GM23338 (cell line): ENCODE results near the gene SIGMAR1. TPM values are rescaled to one million over a fixed set of nuclear protein-coding genes. Genes with fewer than 3 reads are reported as not detected.

Source experiments
- ATAC-seq: fragments of 200-7000 bp; cut with Tn5 transposase; 3 replicates; pipeline ENCODE4 v1.9.1; 2020
- DNase-seq: peaks from one replicate; pipeline ENCODE4 v3.0.0-alpha.2; 2015; ENCODE audit warnings: low spot score
- H2AFZ ChIP-seq: fragments of 200-600 bp; sonication (generic); 2 replicates; pipeline ENCODE4 v1.8.0; 2016; ENCODE audit warnings: antibody characterized with exemption, mild to moderate bottlenecking, moderate library complexity
- H3F3A ChIP-seq: fragments of 200-600 bp; sonication (generic); replicated peaks from 2 replicates; pipeline ENCODE4 v1.8.0; 2017; ENCODE audit warnings: antibody characterized with exemption, mixed run types, low read depth
- H3K27ac ChIP-seq: fragments of 200-600 bp; sonication (generic); 2 replicates; pipeline ENCODE4 v1.6.1; 2016; ENCODE audit warnings: low read depth
- H3K27me3 ChIP-seq: fragments of 200-600 bp; sonication (generic); 2 replicates; pipeline ENCODE4 v1.8.0; 2016; ENCODE audit warnings: mild to moderate bottlenecking, mixed run types, moderate library complexity; ENCODE audit not compliant: insufficient read depth
- H3K36me3 ChIP-seq: fragments of 200-600 bp; sonication (generic); 2 replicates; pipeline ENCODE4 v1.8.0; 2016; ENCODE audit warnings: mild to moderate bottlenecking; ENCODE audit not compliant: insufficient read depth
- H3K4me1 ChIP-seq: fragments of 200-600 bp; sonication (generic); 2 replicates; pipeline ENCODE4 v1.8.0; 2016; ENCODE audit warnings: mild to moderate bottlenecking, moderate library complexity; ENCODE audit not compliant: insufficient read depth
- H3K4me2 ChIP-seq: fragments of 200-600 bp; sonication (generic); 2 replicates; pipeline ENCODE4 v1.7.1; 2017; ENCODE audit warnings: mixed run types
- H3K4me3 ChIP-seq: fragments of 200-600 bp; sonication (generic); 2 replicates; pipeline ENCODE4 v1.6.1; 2016; ENCODE audit warnings: mixed run types
- H3K79me2 ChIP-seq: fragments of 200-600 bp; sonication (generic); replicated peaks from 2 replicates; pipeline ENCODE4 v1.8.0; 2017; ENCODE audit warnings: mild to moderate bottlenecking; ENCODE audit not compliant: insufficient read depth
- H3K9me2 ChIP-seq: fragments of 200-600 bp; sonication (generic); 2 replicates; pipeline ENCODE4 v1.8.0; 2017; ENCODE audit not compliant: insufficient read depth
- H4K20me1 ChIP-seq: fragments of 200-600 bp; sonication (generic); replicated peaks from 2 replicates; pipeline ENCODE4 v1.8.0; 2017; ENCODE audit warnings: mild to moderate bottlenecking; ENCODE audit not compliant: insufficient read depth
- H3K27ac Mint-ChIP-seq: 2 replicates; pipeline ENCODE4 v1.8.0; 2020; ENCODE audit warnings: inconsistent platforms, mild to moderate bottlenecking, moderate library complexity, mixed read lengths
- H3K27me3 Mint-ChIP-seq: 3 replicates; pipeline ENCODE4 v1.8.0; 2022; ENCODE audit warnings: low read depth, mild to moderate bottlenecking, moderate library complexity, mixed read lengths, inconsistent platforms; ENCODE audit not compliant: insufficient read depth, poor library complexity
- H3K36me3 Mint-ChIP-seq: 3 replicates; pipeline ENCODE4 v1.8.0; 2021; ENCODE audit warnings: low read depth, mild to moderate bottlenecking, inconsistent platforms, moderate library complexity, mixed read lengths
- H3K4me1 Mint-ChIP-seq: 3 replicates; pipeline ENCODE4 v1.8.0; 2020; ENCODE audit warnings: mild to moderate bottlenecking, inconsistent platforms, mixed read lengths
- H3K4me3 Mint-ChIP-seq: 3 replicates; pipeline ENCODE4 v1.8.0; 2021; ENCODE audit warnings: moderate library complexity, mild to moderate bottlenecking, inconsistent platforms, mixed read lengths
- H3K9me3 Mint-ChIP-seq: 3 replicates; pipeline ENCODE4 v1.8.0; 2020; ENCODE audit warnings: moderate library complexity, mild to moderate bottlenecking, inconsistent platforms, mixed read lengths
- CREB1 ChIP-seq: fragments of 250-450 bp; sonication (Bioruptor Pico); IDR thresholded peaks from 2 replicates; pipeline ENCODE4 v1.5.0; 2020; ENCODE audit warnings: low read depth, mild to moderate bottlenecking, moderate library complexity
- EZH2 ChIP-seq: fragments of 200-600 bp; sonication (generic); IDR thresholded peaks from one replicate; pipeline ENCODE4 v1.8.0; 2017; ENCODE audit warnings: antibody characterized with exemption, mild to moderate bottlenecking, low read depth; ENCODE audit not compliant: unreplicated experiment
- EZH2phosphoT487 ChIP-seq: fragments of 200-600 bp; sonication (generic); IDR thresholded peaks from one replicate; pipeline ENCODE4 v1.8.1; 2018; ENCODE audit warnings: antibody characterized with exemption; ENCODE audit not compliant: unreplicated experiment
- POLR2AphosphoS5 ChIP-seq: IDR thresholded peaks from 2 replicates; pipeline ENCODE4 v1.6.1; 2016; ENCODE audit warnings: antibody characterized with exemption, low read depth
- REST ChIP-seq: IDR thresholded peaks from one replicate; pipeline ENCODE4 v1.6.1; 2018; ENCODE audit warnings: antibody characterized with exemption; ENCODE audit not compliant: unreplicated experiment
- ZNF331 ChIP-seq: fragments of 250-450 bp; sonication (Bioruptor Pico); IDR thresholded peaks from 2 replicates; pipeline ENCODE4 v1.5.0; 2020; ENCODE audit warnings: low read depth, mild to moderate bottlenecking, moderate library complexity
- polyA plus RNA-seq: library from polyadenylated mRNA; unstranded; fragments of >200 nt; fragmentation: Nextera tagmentation; extraction: Ambion mirVana; gene quantifications from 2 replicates; pipeline ENCODE4 v1.2.1, GENCODE V29; 2016
- total RNA-seq: library from RNA; depleted of rRNA; stranded (reverse); fragments of >200 nt; shearing (Covaris generic); gene quantifications from 2 replicates; pipeline ENCODE4 v1.2.3, GENCODE V29; 2014

The SIGMAR1 gene
- total and polyA plus RNA-seq, 2 experiments from 2014 or later = 82.3 to 167 TPM

- Histone ChIP-seq H3F3A (0 out of 2 replicates have a peak, but pooled peaks cover 3% of the 10 kb centered on the region), H3K4me1 (peaks cover 16% of the 10 kb centered on the region; the same call in 1 of the 2 replicates), H3K9me2 (0 out of 2 replicates have a peak, but pooled peaks cover 4% of the 10 kb centered on the region), H3K4me2 (peak overlapping the region; percentile 81), H4K20me1 (no peaks in the 10 kb centered on the region; the same call in 1 of the 2 replicates), H3K36me3 (no peaks in the 10 kb centered on the region), H2AFZ (peak overlapping the region; percentile 43), H3K4me3 (peak overlapping the region; percentile 52; the same call in 1 of the 2 replicates), H3K27me3 (peaks cover 86% of the 10 kb centered on the region), H3K79me2 (no peaks in the 10 kb centered on the region), H3K27ac (no peak overlapping the region)
- peaks cover 17% of the 10 kb centered on the region for H3K4me1 Mint-ChIP-seq
- peaks cover 4% of the 10 kb centered on the region; the same call in 1 of the 3 replicates for H3K36me3 Mint-ChIP-seq
- H3K27me3 Mint-ChIP-seq = peaks cover 71% of the 10 kb centered on the region
- DNase-seq (peak; percentile 50), ATAC-seq (peak; percentile 36)
- peak; percentile 63 for TF ChIP-seq EZH2
- TF ChIP-seq ZNF331 (CRISPR knock-in tag) = no peak
- no peak for TF ChIP-seq POLR2AphosphoS5
- no peak for TF ChIP-seq REST
- no peak for TF ChIP-seq EZH2phosphoT487
- H3K4me3 Mint-ChIP-seq = no peak overlapping the region; the same call in 2 of the 3 replicates
- H3K9me3 Mint-ChIP-seq = peaks cover 4% of the 10 kb centered on the region; the same call in 1 of the 3 replicates
- H3K27ac Mint-ChIP-seq = no peak overlapping the region
These were observed 14.0 kb downstream of the SIGMAR1 start for GRCh38 chr9:34623374-34624235.

- Histone ChIP-seq H3K79me2 (no peaks in the 10 kb centered on the region), H3K4me2 (peak within 1 kb of the TSS; percentile 79), H3K27me3 (peaks cover 53% of the 10 kb centered on the region), H3K27ac (no peak within 1 kb of the TSS), H3F3A (no peaks in the 10 kb centered on the region), H3K9me2 (0 out of 2 replicates have a peak, but pooled peaks cover 4% of the 10 kb centered on the region), H2AFZ (peak within 1 kb of the TSS; percentile 77), H4K20me1 (no peaks in the 10 kb centered on the region), H3K36me3 (no peaks in the 10 kb centered on the region), H3K4me3 (peak within 1 kb of the TSS; percentile 74), H3K4me1 (peaks cover 11% of the 10 kb centered on the region; the same call in 1 of the 2 replicates)
- Mint-ChIP-seq H3K27ac (no peak within 1 kb of the TSS), H3K27me3 (peaks cover 44% of the 10 kb centered on the region), H3K9me3 (no peaks in the 10 kb centered on the region), H3K4me3 (peak within 1 kb of the TSS; percentile 90), H3K36me3 (no peaks in the 10 kb centered on the region), H3K4me1 (peaks cover 11% of the 10 kb centered on the region)
- TF ChIP-seq EZH2 (no peak), CREB1 (peak; percentile 90)
- ATAC-seq (peak; percentile 88), DNase-seq (peak; percentile 99)
These were observed 17.3 kb downstream of the SIGMAR1 start, which contains the start of gene DCTN3 for GRCh38 chr9:34620061-34620994. TSS of gene DCTN3 (minus strand) at chr9:34620495. CDS start at chr9:34620464, 31 bp downstream.
